Stimulated activated CD8-positive, alpha-beta memory T cell treated with anti-CD3 and anti-CD28 coated beads, Interleukin-4, amount 100 ng/mL, for 48 hours (primary cell): ENCODE data around the gene SEPSECS.
"Not testable (repeated sequence)": the region's sequence is repeated elsewhere in the genome, so short reads cannot be mapped to it uniquely, and the experiment has no call there.

ENCODE experiments used
- DNase-seq: peaks from one replicate; pipeline ENCODE4 v3.0.0-alpha.2; 2020

Gene SEPSECS

DNA sequence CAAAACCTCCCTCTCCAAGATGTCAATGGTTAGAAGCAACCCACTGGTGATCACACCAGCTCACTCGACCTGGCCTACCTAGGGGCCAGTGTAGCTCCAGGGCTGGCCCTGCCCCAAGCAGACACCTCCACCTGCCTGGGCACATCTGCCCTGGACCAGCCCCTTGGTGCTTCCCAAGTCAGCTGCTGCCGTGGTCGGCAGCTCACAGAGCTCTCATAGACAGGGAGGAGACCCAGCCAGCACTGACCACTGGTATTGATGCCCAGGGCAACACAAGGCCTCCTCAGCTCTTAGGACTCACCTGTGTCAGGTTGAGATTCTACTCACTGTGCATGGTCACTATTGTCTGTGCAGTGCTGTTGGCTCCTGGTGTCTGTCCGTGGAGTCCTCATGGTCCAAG, 51.7 kb downstream of the SEPSECS start:
- no peak for DNase-seq

DNA sequence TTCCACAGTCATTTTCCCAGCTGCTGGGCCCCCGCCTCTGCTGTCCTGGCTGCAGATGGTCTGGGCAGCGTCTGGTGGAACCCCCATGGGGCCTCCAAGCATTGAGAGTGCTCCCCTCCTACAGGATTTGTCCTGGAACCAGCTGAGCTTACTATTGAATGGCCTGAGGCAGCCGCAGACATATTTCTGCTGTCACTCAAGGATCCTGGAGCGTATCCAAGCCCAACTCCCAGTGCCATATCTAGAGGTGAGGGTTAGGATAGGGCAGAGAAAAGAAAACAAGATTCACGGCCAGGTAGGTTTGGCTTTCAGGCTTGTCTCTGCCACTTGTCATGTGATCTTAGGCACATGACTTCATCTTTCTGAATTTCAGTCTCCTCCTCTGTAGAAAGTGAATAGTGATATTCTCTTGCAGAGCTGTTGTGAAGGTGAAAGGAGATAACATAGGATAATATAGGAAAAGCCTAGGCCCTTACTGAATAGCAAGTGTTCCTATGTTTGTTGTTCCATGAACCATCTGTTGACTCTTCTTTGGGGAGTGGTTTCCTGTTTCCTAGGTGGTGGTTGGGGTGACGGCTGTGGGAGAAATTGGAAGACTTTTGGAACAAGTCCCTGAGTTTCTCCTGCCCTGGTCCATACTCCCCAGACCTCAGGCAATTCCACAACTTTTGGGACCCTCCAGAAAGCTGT, 52.3 kb downstream of the SEPSECS start:
- no peak for DNase-seq

DNA sequence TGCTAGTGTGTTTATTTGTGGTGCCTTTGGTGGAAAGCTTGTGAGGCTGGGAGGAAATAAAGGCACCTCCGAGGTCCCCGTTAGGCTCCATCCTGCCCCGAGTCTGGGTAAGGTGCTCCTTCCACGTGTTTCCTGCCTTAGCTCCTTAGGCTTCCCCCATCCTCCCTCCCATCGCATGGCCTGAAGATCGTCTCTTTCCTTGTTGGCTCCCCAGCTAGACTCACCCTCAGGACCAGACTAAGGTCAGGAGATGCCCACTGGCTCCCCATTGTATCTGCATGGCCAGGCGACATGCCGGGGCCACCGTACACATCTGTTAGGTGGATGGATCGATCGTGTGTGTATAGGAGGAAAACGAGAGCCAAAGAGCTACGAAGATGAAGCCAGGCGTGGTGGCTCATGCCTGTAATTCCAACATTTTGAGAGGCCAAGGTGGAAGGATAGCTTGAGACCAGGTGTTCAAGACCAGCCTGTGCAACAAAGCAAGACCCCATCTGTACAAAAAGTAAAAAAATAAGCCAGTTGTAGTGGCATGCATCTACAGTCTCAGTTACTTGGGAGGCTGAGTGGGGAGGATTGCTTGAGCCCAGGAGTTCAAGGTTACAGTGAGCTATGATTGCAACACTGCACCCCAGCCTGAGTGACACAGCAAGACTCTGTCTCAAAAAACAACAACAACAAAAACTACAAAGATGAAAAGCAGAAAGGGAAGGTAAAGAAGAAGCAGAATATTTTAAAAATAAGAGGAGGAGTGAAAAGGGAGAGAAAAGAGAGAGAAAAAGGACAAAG, 53.7 kb downstream of the SEPSECS start:
- DNase-seq, result no peak

DNA sequence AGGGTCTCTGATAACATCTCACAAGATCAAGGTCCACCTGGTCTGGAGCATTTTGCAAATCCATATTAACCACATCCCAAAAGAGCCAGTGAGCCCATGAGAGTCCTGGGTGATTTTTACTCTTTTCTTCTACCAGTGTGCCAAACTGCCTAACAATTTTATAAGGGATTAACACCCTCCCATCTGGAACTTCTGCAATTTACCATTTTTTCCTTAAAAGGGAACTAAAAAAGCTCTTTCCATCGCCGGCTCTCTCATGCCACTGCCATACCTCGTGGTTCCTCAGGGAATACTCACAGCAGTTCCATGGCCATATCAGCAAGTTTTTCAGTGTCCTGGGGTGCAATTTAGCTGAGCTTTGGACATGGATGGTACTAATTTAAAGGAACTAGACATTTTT, 55.7 kb downstream of the SEPSECS start:
- no peak for DNase-seq

DNA sequence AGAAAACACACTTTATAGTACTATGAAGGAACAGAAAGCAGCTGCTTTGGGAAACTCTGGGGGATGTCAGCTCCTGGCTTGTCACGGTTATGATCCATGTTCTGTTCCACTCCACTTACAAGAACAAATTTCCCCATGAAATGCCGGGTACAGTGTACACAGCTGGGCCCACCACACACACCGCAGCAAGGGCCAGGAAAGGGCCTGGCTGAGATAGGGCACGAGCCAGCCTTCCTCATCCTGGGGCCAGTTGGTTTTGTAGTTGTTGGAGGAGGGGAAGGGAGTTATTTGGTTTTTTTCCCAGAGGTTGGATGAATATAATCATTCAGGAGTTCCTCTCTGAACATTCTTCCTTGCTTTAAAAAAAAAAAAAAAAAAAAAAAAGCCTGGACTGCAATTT, 56.8 kb downstream of the SEPSECS start:
- DNase-seq, result no peak

DNA sequence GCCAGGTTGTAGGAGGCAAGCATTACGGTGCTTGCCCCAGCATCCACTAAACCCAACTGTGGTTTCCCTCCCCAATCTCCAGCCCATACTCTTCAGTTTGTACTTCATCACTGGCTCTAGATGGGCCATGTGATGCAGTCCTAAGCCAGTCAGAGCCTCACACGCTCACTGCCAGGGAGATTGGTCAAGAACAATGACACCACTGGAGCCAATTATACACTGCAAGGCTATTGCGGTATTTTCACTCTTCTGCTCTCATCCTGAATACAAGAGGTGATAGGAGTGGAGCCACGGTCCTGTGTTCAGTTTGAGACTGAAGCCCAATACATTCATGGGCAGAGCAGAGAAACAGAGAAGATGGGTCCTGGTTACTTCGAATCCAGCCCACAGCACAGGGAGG, 58.4 kb downstream of the SEPSECS start:
- no peak for DNase-seq

DNA sequence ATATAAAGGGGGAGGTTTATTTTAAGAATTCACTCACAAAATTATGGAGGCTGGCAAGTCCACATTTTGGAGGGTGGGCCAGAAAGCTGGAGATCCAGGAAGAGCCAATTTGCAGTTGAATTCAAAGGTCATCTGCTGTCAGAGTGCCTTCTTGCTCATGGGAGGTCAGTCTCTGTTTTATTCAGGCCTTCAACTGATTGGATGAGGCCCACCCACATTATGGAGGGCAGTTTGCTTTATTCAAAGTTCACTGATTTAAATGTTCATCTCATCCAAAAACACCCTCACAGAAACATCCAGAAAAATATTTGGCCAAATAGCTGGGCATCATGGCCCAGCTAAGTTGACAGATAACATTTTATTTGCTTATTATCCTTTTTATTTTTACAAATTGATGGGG, 59.5 kb downstream of the SEPSECS start:
- DNase-seq, result no peak

DNA sequence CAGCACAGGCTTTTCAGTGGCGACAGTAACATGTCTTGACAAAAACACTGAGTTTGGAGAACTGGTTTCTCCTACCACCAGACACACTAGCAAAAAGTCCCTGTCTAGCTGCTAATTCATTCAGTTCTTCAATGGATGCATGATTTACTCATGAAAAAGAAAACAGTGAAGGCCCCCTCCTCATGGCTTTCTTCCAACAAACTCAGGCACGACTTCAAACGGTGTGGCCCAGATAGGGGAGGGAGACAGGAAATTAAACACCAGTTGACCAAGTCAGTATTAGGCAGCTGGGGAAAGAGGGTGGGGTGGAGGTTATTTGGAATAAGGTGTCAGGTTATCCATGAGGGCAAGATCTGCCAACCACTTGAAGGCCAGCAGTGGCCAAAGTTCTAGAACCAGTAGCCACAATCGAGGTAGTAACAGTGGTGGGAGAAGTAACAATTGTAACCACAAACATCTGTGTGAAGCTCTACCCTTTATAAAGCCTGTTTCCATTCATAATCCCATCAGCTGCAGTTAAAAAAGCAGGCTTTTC, 60.2 kb downstream of the SEPSECS start:
- no peak for DNase-seq

DNA sequence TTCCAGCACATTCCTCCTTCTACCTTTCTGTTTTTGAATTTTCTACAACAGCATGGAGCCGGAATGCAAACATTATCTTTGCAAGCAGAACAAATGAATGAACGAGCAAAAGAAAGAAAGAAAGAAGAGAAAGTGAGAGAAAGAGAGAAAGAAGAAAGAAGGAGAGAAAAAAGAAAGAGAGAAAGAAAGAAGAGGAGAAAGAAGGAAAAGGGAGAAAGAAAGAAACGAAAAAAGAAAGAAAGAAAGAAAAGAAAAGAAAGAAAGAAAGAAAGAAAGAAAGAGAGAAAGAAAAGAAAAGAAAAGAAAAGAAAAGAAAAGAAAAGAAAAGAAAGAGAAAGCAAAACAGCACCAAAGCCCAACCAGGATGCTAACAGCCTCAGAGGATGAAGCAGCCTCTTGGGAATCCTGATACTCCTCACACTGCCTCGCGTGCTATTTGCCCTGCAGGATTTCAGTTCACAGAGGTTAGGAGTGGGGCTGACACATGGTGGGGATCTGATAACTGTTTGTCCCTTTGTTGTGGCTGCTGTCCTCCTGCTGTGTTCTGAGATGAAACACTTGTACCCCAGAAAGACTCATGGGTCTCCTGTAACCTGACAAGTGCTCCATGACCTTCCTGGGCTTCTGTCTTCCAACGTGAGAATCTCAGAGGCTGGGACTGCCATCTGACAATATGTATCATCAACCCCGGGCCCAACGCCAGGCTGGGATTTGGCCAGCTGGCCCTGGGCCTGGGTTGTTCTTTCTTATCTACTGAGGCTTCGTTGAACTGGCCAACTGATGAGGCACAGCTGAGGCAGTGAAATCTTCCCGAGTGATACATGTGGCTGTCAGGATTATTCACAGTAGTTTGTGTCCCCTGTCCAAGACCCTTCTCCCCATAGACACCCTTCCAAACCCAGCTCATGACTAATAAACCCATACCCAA, 61.0 kb downstream of the SEPSECS start:
- DNase-seq, result no peak

DNA sequence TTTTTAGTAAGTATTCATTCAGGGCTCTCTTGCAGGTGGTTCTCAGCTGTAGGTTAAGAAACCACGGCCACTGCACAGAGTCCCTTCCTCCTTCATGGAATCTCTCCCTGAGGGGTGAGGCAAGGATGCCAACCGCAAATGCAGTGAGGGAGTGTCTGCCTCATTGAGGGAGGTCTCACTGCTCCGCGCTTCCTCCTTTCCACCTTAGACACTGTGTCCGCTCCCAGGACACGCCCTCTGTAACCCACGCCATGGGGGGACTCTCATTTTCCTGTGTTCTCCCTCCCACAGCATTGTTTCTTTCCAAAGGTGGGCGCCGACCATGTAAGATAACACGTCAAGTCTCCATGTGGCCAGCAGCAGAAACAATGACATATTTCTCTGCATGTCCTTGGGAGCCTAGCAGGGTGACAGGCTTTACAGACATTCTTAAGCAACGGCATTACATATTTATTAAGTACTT, 63.2 kb downstream of the SEPSECS start:
- DNase-seq, result no peak

DNA sequence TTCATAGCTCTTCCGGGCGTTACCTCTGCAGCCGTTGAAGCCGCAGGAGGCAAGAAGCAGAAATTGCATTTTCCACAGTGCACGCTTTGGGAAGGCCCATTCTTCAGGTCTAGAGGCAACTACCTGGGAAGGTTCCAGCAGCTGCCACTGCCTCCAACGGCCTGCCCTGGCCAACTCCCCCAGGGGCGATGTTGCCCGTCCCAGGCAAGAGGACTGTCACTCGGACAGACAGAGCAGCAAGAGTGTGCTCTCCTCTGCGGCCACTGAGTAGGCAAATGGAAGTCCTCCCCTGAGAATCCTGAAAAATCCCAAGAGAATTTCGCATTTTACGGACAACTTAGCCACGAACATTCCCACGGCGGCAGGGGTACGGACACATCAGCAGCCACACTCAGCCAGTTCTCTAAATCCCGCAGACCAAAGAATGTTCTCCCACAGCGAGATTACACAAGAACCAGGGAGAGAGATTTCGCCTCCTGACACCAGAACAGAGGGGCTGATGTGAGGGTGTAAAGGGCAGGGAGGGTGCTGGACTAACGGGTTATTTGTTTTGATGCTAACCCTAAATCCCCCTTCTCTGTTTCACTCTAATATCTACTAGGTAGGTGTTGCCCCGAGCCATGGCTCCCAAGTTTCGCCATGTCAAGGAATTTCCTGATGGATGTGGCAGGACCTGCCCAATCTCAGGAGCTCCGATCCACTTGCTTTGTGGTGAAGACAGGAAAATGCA, 63.8 kb downstream of the SEPSECS start:
- DNase-seq, result no peak

DNA sequence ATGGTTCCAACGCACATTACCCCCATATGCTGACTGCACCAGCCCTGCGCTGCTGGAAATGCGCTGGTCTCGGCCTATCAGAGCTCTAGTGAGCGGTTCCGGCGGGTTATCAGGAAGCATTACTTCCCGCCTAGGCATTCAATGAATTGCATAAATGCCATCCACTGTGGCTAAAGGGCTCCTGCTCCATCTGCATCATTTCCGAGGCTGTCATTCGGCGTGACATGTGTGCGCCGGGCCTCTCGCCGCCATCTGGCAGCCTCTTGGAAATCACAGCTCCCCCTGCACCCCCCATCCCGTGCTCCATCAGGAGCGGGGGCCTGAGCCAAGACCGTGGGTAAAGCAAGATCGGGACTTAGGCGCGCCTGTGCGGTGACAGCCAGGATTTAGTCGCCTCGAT, 64.4 kb downstream of the SEPSECS start:
- DNase-seq, result no peak

DNA sequence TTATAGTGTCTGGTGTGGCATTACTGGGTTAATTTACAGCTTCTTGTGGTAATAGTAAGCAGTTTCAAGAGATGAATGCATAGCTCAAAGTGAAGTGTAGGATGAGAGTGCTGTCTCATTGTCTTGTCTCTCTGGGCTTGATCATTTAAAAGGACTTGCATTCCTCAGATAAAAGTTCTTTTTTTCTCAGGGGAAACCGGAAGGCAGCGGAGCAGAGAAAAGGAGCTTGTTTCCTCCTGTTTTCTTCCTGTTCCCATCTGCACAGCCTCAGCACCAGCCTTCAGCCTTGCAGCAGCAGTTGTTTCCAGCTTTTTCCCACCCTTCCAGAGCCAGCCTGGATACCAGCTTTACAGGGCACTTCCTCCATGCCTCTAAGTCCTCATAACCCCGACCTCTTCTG, 68.1 kb downstream of the SEPSECS start:
- DNase-seq, result no peak

DNA sequence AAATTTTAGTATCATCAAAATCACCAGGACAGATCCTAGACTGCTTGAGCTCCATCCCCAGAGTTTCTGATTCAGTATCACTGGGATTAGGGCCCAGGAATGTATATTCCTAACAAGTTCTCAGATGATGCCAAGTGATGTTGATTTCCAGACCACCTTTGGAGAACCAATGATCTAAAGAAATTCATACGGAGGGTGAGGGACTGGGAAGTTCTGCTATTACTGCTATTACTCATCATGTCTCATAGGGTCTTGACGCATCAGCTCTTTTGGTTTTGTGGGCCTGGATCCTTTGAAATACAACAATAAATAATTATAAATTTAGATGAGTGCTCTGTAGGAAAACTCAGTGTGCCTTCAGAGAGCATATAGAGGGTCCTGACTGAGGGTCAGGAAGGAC, 69.7 kb downstream of the SEPSECS start:
- DNase-seq, result no peak

DNA sequence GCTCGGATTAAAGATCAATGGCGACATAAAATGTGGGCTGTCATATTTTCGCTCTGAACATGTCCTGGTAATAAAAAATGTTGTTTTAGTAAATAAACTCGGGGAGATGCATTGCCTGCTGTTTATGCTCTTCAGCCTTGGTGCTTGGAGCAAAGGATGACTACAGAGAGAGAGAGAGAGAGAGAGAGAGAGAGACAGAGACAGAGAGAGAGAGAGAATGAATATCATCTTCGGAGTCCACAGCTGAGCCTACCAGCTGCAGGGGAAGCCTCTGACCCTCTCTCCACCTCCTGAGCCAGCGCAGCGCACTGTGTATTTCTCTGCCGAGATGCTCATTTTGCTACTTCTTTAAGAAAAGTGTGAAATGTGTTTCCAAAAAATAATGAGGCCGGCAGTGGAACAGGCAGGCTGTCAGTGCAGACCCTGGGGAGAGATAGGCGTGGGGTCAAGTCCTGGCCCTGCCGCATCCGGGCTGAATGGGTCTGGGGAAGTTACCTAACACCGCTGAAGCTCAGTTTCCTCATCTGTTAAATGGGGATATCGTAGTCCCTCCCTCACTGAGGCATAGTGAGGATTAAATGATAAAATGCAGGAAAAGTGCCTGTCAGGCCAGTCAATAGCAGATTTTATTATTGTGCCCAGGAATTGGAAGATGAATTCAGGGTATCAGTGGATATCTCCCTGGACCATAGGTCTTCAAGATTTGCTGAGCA, 71.0 kb downstream of the SEPSECS start:
- no peak for DNase-seq

DNA sequence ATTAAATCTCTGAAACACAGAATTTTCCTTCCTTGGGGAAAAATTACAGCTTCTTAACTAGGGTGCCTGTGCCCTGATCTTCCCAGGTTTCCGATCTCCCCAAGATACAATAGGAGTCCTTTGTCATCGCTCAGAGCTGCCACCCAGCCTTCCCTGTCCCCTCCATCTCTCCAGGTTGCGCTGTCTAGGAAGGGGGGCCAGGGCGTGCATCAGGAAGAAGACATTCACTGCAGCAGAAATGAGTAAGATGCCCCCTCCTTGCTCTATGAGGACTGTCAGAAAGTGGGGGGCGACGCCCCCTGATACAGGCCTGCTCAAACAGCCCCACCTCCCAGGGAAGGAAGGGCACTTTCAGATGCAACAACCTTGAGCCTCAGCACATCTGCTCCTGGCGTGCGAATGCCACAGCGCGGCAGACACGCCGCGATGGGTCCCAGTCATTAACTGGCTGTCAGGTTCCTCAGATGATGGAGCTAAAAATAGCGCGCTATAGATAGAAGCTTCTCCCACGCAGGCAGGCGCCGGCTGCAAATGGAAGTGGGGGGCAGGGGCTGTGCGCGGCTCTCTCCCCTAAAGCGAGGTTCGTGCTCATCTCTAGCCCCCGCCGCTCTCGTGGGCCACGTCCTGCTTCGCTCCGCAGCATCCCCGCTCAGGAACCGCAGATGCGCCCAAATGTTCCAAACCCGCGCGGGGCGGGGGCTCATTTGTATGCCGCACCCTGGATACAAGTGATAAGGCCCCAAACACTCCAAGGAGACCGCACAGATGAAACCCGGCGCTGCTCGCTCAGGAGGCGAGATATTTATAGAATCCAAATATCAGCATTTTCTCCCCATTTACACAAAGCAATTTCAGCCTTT, 71.9 kb downstream of the SEPSECS start:
- DNase-seq, result no peak

DNA sequence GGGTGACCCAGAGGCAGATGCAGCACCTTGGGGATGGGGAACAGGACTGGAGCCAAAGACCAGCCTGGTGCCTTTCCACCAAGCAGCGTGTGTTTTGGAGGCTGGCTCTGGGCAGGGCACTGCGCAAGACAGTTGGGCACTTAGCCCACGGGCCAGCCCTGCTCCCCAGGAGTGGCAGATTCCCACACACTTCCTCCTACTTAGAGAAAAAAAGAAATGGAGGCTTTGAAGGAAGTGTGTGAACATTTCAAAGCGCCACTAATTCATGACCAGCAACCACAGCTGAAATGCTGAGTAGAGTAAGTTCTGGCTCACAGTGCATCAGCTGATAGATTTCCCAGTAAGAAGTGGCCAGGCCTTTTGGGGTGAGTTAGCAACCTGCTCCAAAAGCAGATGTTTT, 74.6 kb downstream of the SEPSECS start:
- no peak for DNase-seq

DNA sequence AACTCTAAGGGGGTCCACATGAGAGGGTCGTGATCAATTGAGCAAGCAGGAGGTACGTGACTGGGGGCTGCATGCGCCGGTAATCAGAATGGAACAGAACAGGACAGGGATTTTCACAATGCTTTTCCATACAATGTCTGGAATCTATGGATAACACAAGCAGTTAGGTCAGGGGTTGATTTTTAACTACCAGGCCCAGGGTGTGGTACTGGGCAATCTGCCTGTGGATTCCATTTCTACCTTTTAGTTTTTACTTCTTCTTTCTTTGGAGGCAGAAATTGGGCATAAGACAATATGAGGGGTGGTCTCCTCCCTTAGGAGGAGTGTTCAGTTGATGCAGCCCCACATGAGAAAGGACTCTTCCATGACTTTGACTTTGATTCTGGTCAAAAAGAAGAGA, 76.8 kb downstream of the SEPSECS start:
- not testable (repeated sequence) for DNase-seq

DNA sequence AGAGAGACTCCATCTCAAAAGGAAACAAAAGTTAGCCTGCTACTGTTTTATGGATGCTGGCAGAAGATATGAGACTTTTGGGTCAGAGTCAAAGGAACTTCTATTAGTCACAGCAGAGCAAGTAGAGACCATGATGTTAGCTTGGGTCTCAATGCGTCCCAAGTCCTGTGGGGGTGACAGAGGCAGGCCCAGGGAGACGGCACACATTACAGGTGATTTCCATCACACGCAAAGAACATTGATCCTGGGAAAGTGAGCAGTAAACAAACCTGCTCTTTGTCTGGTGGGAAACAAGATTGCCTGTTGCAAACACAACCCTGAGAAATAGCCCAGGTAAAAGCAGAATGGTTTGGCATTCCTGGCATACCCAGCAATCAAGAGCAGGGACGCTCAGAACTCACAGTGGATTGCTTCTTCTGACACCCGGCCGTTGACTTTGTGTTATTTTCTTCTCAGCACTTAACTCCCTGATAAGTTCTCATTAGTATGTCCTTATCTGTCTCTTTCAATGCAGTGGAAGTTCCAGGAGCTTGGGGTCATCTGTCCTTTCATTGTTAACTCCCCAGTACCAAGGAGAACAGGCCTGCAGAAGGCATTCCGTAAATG, 78.3 kb downstream of the SEPSECS start:
- no peak for DNase-seq

DNA sequence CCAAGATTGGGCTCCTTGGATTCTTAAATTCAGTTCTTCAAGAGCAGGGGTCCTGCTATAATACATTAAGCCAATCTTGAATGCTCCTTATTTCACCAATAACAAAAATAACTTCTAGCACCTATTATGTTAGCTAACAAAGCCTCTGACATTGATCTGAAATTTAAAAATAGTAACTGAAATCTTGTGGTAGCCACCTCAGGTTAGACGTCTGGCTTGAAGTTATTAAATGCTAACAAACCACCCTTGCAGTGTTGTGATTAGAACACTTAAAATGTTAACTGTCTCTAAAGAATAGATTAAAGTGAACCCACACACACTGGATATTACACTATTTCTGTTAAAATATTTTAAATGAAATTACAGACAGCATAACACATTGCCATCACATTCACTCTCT, 79.7 kb downstream of the SEPSECS start:
- no peak for DNase-seq
